ENCODE results near the gene CYTH4.

GRCh38 chr22:37275134-37275533 lies 7.2 kb upstream of the CYTH4 start:
- TF ChIP-seq, protein P1, sequence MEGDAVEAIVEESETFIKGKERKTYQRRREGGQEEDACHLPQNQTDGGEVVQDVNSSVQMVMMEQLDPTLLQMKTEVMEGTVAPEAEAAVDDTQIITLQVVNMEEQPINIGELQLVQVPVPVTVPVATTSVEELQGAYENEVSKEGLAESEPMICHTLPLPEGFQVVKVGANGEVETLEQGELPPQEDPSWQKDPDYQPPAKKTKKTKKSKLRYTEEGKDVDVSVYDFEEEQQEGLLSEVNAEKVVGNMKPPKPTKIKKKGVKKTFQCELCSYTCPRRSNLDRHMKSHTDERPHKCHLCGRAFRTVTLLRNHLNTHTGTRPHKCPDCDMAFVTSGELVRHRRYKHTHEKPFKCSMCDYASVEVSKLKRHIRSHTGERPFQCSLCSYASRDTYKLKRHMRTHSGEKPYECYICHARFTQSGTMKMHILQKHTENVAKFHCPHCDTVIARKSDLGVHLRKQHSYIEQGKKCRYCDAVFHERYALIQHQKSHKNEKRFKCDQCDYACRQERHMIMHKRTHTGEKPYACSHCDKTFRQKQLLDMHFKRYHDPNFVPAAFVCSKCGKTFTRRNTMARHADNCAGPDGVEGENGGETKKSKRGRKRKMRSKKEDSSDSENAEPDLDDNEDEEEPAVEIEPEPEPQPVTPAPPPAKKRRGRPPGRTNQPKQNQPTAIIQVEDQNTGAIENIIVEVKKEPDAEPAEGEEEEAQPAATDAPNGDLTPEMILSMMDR (IDR thresholded peaks at IDR 0.05; ENCODE audit: low read depth, low read length, missing input control) = no peak
- TF ChIP-seq, protein P2, sequence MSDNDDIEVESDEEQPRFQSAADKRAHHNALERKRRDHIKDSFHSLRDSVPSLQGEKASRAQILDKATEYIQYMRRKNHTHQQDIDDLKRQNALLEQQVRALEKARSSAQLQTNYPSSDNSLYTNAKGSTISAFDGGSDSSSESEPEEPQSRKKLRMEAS (IDR thresholded peaks at IDR 0.05) = no peak
- TF ChIP-seq REST (IDR thresholded peaks at IDR 0.05) (no peak), SP1 (IDR thresholded peaks at IDR 0.05) (no peak), HNF4G (IDR thresholded peaks at IDR 0.05) (no peak), ATF3 (IDR thresholded peaks at IDR 0.05) (no peak), YY1 (IDR thresholded peaks at IDR 0.05) (no peak), GABPA (IDR thresholded peaks at IDR 0.05 in 1 of 2, conservative IDR thresholded peaks at IDR 0.05 in 1 of 2) (no peak)
